H1 (cell line): Measurements from ENCODE around the gene ADK. TPM values are rescaled to one million over a fixed set of nuclear protein-coding genes. Genes with fewer than 3 reads are reported as not detected.

Experiments used
- CTCF ChIA-PET: fragments of 300-600 bp; sonication (Branson Sonifier 250); formaldehyde crosslinking; loops from one replicate; lab custom pipeline; 2021; ENCODE audit not compliant: partially characterized antibody; lab: Charles Lee
- POLR2A ChIA-PET: fragments of 300-600 bp; sonication (Branson Sonifier 250); formaldehyde crosslinking; loops from one replicate; lab custom pipeline; 2021; ENCODE audit warnings: inconsistent platforms; ENCODE audit not compliant: partially characterized antibody; lab: Charles Lee
- DNase-seq, 2 experiments: peaks; one replicate each; pipeline versions ENCODE4 v3.0.0 to v3.0.0-alpha.2; 2010 to 2022; ENCODE audit warnings: low spot score in 2 of 2, low read depth in 1 of 2, mixed read lengths in 1 of 2
- FAIRE-seq: peaks from 2 replicates; lab custom pipeline; 2011; peaks lifted over from hg19 to GRCh38; lab: Jason Lieb, UNC
- H2AFZ ChIP-seq: 2 replicates; pipeline ENCODE4 v1.8.1; 2012; ENCODE audit warnings: low read length, inconsistent platforms
- H2AK5ac ChIP-seq: 2 replicates; pipeline ENCODE4 v1.6.1; 2013; ENCODE audit warnings: low read depth, low read length
- H2BK120ac ChIP-seq: replicated peaks from 2 replicates; pipeline ENCODE3; 2013; ENCODE audit warnings: low read depth, low read length, inconsistent platforms
- H2BK12ac ChIP-seq: 2 replicates; pipeline ENCODE4 v1.6.1; 2013; ENCODE audit warnings: low read depth, low read length
- H2BK15ac ChIP-seq: 2 replicates; pipeline ENCODE4 v1.6.1; 2013; ENCODE audit warnings: low read length
- H2BK20ac ChIP-seq: 2 replicates; pipeline ENCODE4 v1.6.1; 2013; ENCODE audit warnings: low read length
- H2BK5ac ChIP-seq: 2 replicates; pipeline ENCODE4 v1.6.1; 2013; ENCODE audit warnings: low read depth, low read length
- H3K14ac ChIP-seq: 2 replicates; pipeline ENCODE4 v1.6.1; 2013; ENCODE audit warnings: inconsistent platforms; ENCODE audit not compliant: insufficient read length
- H3K18ac ChIP-seq: 2 replicates; pipeline ENCODE4 v1.6.1; 2013; ENCODE audit warnings: low read length; ENCODE audit errors: extremely low read depth
- H3K23ac ChIP-seq: 2 replicates; pipeline ENCODE4 v1.6.1; 2013; ENCODE audit warnings: inconsistent platforms; ENCODE audit not compliant: insufficient read length
- H3K23me2 ChIP-seq: 2 replicates; pipeline ENCODE4 v1.6.1; 2013; ENCODE audit warnings: low read depth, low read length
- H3K27ac ChIP-seq: 2 replicates; pipeline ENCODE4 v1.6.1; 2011; ENCODE audit warnings: low read depth, low read length, inconsistent platforms
- H3K27me3 ChIP-seq, 4 experiments: replicated peaks in 1 of 4; 1 replicate in 1 of 4; 2 replicates in 3 of 4; pipeline versions ENCODE4 v1.6.1 to v1.8.1; 2011 to 2013; ENCODE audit warnings: low read length in 3 of 4, mild to moderate bottlenecking in 3 of 4, inconsistent platforms in 2 of 4, mixed read lengths in 2 of 4, moderate library complexity in 1 of 4; ENCODE audit not compliant: control insufficient read depth in 3 of 4, insufficient read depth in 3 of 4; ENCODE audit errors: extremely low read depth in 1 of 4
- H3K36me3 ChIP-seq, 4 experiments: 2 replicates each; pipeline versions ENCODE4 v1.6.1 to v1.8.1; 2011 to 2013; ENCODE audit warnings: mild to moderate bottlenecking in 4 of 4, low read length in 3 of 4, moderate library complexity in 2 of 4, control low read depth in 1 of 4, inconsistent platforms in 1 of 4; ENCODE audit not compliant: insufficient read depth in 4 of 4, control insufficient read depth in 2 of 4
- H3K4ac ChIP-seq: replicated peaks from 2 replicates; pipeline ENCODE3; 2013; ENCODE audit warnings: low read length, low read depth, mixed read lengths, inconsistent platforms; ENCODE audit not compliant: insufficient read length
- H3K4me1 ChIP-seq, 4 experiments: replicated peaks in 1 of 4; 1 replicate in 1 of 4; 2 replicates in 3 of 4; pipeline versions ENCODE4 v1.6.1 to v1.8.1; 2011 to 2013; ENCODE audit warnings: low read length in 3 of 4, inconsistent platforms in 2 of 4, mixed read lengths in 1 of 4; ENCODE audit not compliant: insufficient read depth in 4 of 4, control insufficient read depth in 3 of 4
- H3K4me2 ChIP-seq, 2 experiments: 2 replicates each; pipeline versions ENCODE4 v1.6.1 to v1.8.1; 2011 to 2013; ENCODE audit warnings: low read depth in 2 of 2, low read length in 2 of 2, control low read depth in 1 of 2, inconsistent platforms in 1 of 2, mild to moderate bottlenecking in 1 of 2; ENCODE audit not compliant: insufficient read depth in 1 of 2
- H3K4me3 ChIP-seq, 4 experiments: fragments of 200-600, 300-600 bp in 1 of 4; sonication (generic), shearing (Covaris generic), sonication (Bioruptor Twin) in 1 of 4; 2 replicates each; pipeline versions ENCODE4 v1.5.1 to v1.8.1; 2011 to 2016; ENCODE audit warnings: low read length in 4 of 4, low read depth in 3 of 4, control low read depth in 2 of 4, inconsistent platforms in 2 of 4, mild to moderate bottlenecking in 2 of 4, mixed read lengths in 1 of 4, moderate library complexity in 1 of 4; ENCODE audit not compliant: insufficient read depth in 2 of 4; ENCODE audit errors: extremely low read depth in 1 of 4
- H3K56ac ChIP-seq: replicated peaks from 2 replicates; pipeline ENCODE3; 2013; ENCODE audit warnings: low read depth, mild to moderate bottlenecking, mixed read lengths, low read length, inconsistent platforms; ENCODE audit not compliant: insufficient read length
- H3K79me1 ChIP-seq: 2 replicates; pipeline ENCODE4 v1.6.1; 2013; ENCODE audit warnings: low read depth, low read length, control low read depth
- H3K79me2 ChIP-seq, 2 experiments: 2 replicates each; pipeline versions ENCODE4 v1.6.1 to v1.8.1; 2012 to 2013; ENCODE audit warnings: low read length in 2 of 2, mild to moderate bottlenecking in 2 of 2, inconsistent platforms in 1 of 2; ENCODE audit not compliant: insufficient read depth in 2 of 2, control insufficient read depth in 1 of 2
- H3K9ac ChIP-seq, 4 experiments: replicated peaks in 1 of 4; 1 replicate in 1 of 4; 2 replicates in 3 of 4; pipeline versions ENCODE4 v1.6.1 to v1.8.1; 2011 to 2013; ENCODE audit warnings: low read depth in 3 of 4, low read length in 3 of 4, control low read depth in 2 of 4, mild to moderate bottlenecking in 2 of 4, moderate library complexity in 2 of 4, inconsistent platforms in 1 of 4; ENCODE audit errors: extremely low read depth in 1 of 4
- H3K9me3 ChIP-seq, 2 experiments: 2 replicates each; pipeline versions ENCODE4 v1.6.1 to v1.8.1; 2012 to 2013; ENCODE audit warnings: mild to moderate bottlenecking in 2 of 2, moderate library complexity in 2 of 2, control low read depth in 1 of 2, inconsistent platforms in 1 of 2, low read depth in 1 of 2, low read length in 1 of 2, mixed read lengths in 1 of 2; ENCODE audit not compliant: insufficient read depth in 2 of 2
- H4K20me1 ChIP-seq, 2 experiments: replicated peaks in 1 of 2; 2 replicates each; pipeline versions ENCODE3 to v1.8.1; 2011 to 2013; ENCODE audit warnings: inconsistent platforms in 2 of 2, low read length in 2 of 2, mild to moderate bottlenecking in 1 of 2; ENCODE audit not compliant: insufficient read depth in 2 of 2, control insufficient read depth in 1 of 2
- H4K5ac ChIP-seq: 2 replicates; pipeline ENCODE4 v1.6.1; 2013; ENCODE audit warnings: low read length, low read depth, mixed read lengths, inconsistent platforms; ENCODE audit not compliant: insufficient read length
- H4K8ac ChIP-seq: 2 replicates; pipeline ENCODE4 v1.8.0; 2013; ENCODE audit warnings: mild to moderate bottlenecking, moderate library complexity, low read length, inconsistent platforms; ENCODE audit not compliant: insufficient read depth; ENCODE audit errors: extremely low read depth
- H4K91ac ChIP-seq: replicated peaks from 2 replicates; pipeline ENCODE3; 2013; ENCODE audit warnings: low read length, mixed read lengths, inconsistent platforms; ENCODE audit not compliant: insufficient read length
- ATF2 ChIP-seq: IDR thresholded peaks from 2 replicates; pipeline ENCODE4 v1.6.1; 2012; ENCODE audit warnings: low read length, inconsistent platforms
- BACH1 ChIP-seq: IDR thresholded peaks from 2 replicates; pipeline ENCODE4 v1.6.1; 2012; ENCODE audit warnings: low read length, improper control_type of control experiment
- BCL11A ChIP-seq, 2 experiments: IDR thresholded peaks; one replicate each; pipeline ENCODE4 v1.6.1; 2011; ENCODE audit warnings: low read depth in 2 of 2, low read length in 2 of 2, mild to moderate bottlenecking in 2 of 2
- CHD2 ChIP-seq: IDR thresholded peaks from 2 replicates; pipeline ENCODE4 v1.6.1; 2012; ENCODE audit warnings: low read length, improper control_type of control experiment
- EP300 ChIP-seq, 2 experiments: IDR thresholded peaks; 1 replicate in 1 of 2; 2 replicates in 1 of 2; pipeline ENCODE4 v1.6.1; 2011 to 2012; ENCODE audit warnings: low read depth in 2 of 2, low read length in 2 of 2, mild to moderate bottlenecking in 2 of 2, borderline replicate concordance in 1 of 2, inconsistent platforms in 1 of 2, moderate library complexity in 1 of 2
- NRF1 ChIP-seq: IDR thresholded peaks from 2 replicates; pipeline ENCODE4 v1.6.1; 2011; ENCODE audit warnings: mild to moderate bottlenecking, low read depth, low read length, improper control_type of control experiment
- POU5F1 ChIP-seq: IDR thresholded peaks from 2 replicates; pipeline ENCODE4 v1.6.1; 2011; ENCODE audit warnings: low read depth, mild to moderate bottlenecking, low read length, moderate library complexity
- SIX5 ChIP-seq: IDR thresholded peaks from 2 replicates; pipeline ENCODE4 v1.6.1; 2011; ENCODE audit warnings: mild to moderate bottlenecking, low read depth, low read length
- SP1 ChIP-seq: IDR thresholded peaks from 2 replicates; pipeline ENCODE4 v1.6.1; 2011; ENCODE audit warnings: low read depth, low read length
- SP4 ChIP-seq: IDR thresholded peaks from 2 replicates; pipeline ENCODE4 v1.6.1; 2012; ENCODE audit warnings: low read length, inconsistent platforms
- SUZ12 ChIP-seq: fragments of 200-600 bp; sonication (generic); IDR thresholded peaks from 2 replicates; pipeline ENCODE4 v1.6.1; 2012; ENCODE audit warnings: mild to moderate bottlenecking, inconsistent platforms, low read length, moderate library complexity, mixed read lengths
- USF2 ChIP-seq: IDR thresholded peaks from 2 replicates; pipeline ENCODE4 v1.6.1; 2011; ENCODE audit warnings: low read length, improper control_type of control experiment
- WGBS, 2 experiments: shearing (Covaris generic) in 1 of 2; methylation state at CpG; one replicate each; pipeline versions ENCODE4 v1.1.6 to v1.1.7; 2013 to 2015; ENCODE audit warnings: low lambda C conversion rate in 2 of 2, mixed read lengths in 2 of 2, inconsistent platforms in 1 of 2, low coverage in 1 of 2, missing lambda C conversion rate in 1 of 2; ENCODE audit not compliant: insufficient replicate concordance in 2 of 2, insufficient coverage in 1 of 2, insufficient read length in 1 of 2; ENCODE audit errors: extremely low coverage in 1 of 2, missing lambda C conversion rate in 1 of 2; 5-methylcytosine and 5-hydroxymethylcytosine counted together
- polyA plus RNA-seq, 7 experiments: library from polyadenylated mRNA; depleted of rRNA in 3 of 7; stranded (reverse) in 5 of 7; unstranded in 2 of 7; fragments of >200 nt in 5 of 7; fragments of 200-250 nt in 2 of 7; gene quantifications; 1 replicate in 5 of 7; 2 replicates in 1 of 7; 4 replicates in 1 of 7; pipeline versions ENCODE4 v1.2.1 to v1.2.3, GENCODE V29; 2011 to 2013; ENCODE audit warnings: missing spikeins in 2 of 7, mixed read lengths in 2 of 7
- total RNA-seq: library from RNA; stranded (reverse); fragmentation: NEBNext Ultra II Directional; extraction: Animal tissue kit (Norgen Biotek cat#: 25700); gene quantifications from 2 replicates; pipeline ENCODE4 v1.2.1, GENCODE V29; 2021

ADK gene
- total and polyA plus RNA-seq, 2 of the 8 experiments (the other 6 are each of a cell fraction or from before 2014, with no cell fraction given) = 12.3 to 42.4 TPM

GRCh38 chr10:74541375-74541774 is 390.4 kb downstream of the ADK start:
- no peak overlapping the region for H3K23ac ChIP-seq
- H3K4me3 ChIP-seq = no peak overlapping the region
- H3K27me3 ChIP-seq = no peaks in the 10 kb centered on the region
- no peaks in the 10 kb centered on the region for H4K20me1 ChIP-seq
- H2BK20ac ChIP-seq = no peak overlapping the region
- 92% methylated on average over 1 of the region's 1 CpG; no CpG with 5 or more reads in 1 of the 2 experiments for WGBS, 2 experiments
- H3K9me3 ChIP-seq = no peaks in the 10 kb centered on the region
- H3K18ac ChIP-seq = no peak overlapping the region
- H3K4me1 ChIP-seq = peaks cover 0 to 2% (median 0%) of the 10 kb centered on the region in 4 experiments; a peak in 3 of 7 replicates
- H3K79me1 ChIP-seq = no peaks in the 10 kb centered on the region
- no peak overlapping the region for H4K5ac ChIP-seq
- no peak overlapping the region for H3K27ac ChIP-seq
- H4K91ac ChIP-seq = no peak overlapping the region
- H2BK15ac ChIP-seq = no peak overlapping the region
- CTCF ChIA-PET = interaction anchor here (1.4 kb wide), 1 partner anchor 10 kb away, joined by 4 read pairs; no protein-coding TSS in a partner anchor
- no peak for DNase-seq
- no peak overlapping the region for H2AK5ac ChIP-seq
- H4K8ac ChIP-seq = no peak overlapping the region
- H3K4me2 ChIP-seq = no peak overlapping the region
- no peaks in the 10 kb centered on the region for H3K23me2 ChIP-seq
- H3K79me2 ChIP-seq = no peaks in the 10 kb centered on the region
- no peaks in the 10 kb centered on the region for H3K36me3 ChIP-seq
- POLR2A ChIA-PET = no interaction called here
- H2BK12ac ChIP-seq = no peak overlapping the region
- H3K9ac ChIP-seq = no peak overlapping the region
- FAIRE-seq = no peak
- no peak overlapping the region for H3K14ac ChIP-seq
- no peak overlapping the region for H2AFZ ChIP-seq
- no peak overlapping the region for H3K4ac ChIP-seq
- no peak overlapping the region for H3K56ac ChIP-seq
- H2BK5ac ChIP-seq = no peak overlapping the region
- H2BK120ac ChIP-seq = no peak overlapping the region
- no peak for TF ChIP-seq CHD2
- TF ChIP-seq POU5F1 = no peak
- no peak for TF ChIP-seq SUZ12
- TF ChIP-seq ATF2 = no peak
- no peak for TF ChIP-seq BCL11A (IDR thresholded peaks at IDR 0.05; ENCODE audit: low read depth in 2 of 2, low read length in 2 of 2)
- TF ChIP-seq EP300 (IDR thresholded peaks at IDR 0.05; ENCODE audit: borderline replicate concordance in 1 of 2, low read depth in 2 of 2, low read length in 2 of 2) = no peak
- TF ChIP-seq NRF1 = no peak
- no peak for TF ChIP-seq SP1
- TF ChIP-seq SP4 = no peak
- no peak for TF ChIP-seq BACH1
- no peak for TF ChIP-seq SIX5
- no peak for TF ChIP-seq USF2
